Lower lobe of right lung (tissue), 2 donors: Measurements from ENCODE around the gene MBLAC1. TPM values are rescaled to one million over a fixed set of nuclear protein-coding genes. Genes with fewer than 3 reads are reported as not detected.

ENCODE experiments used
- ATAC-seq, 2 donors: fragments of 200-7000 bp; cut with Tn5 transposase; one replicate each; pipeline ENCODE4 v1.9.1; 2020 to 2022; ENCODE audit warnings: mild to moderate bottlenecking in 2 of 2, moderate library complexity in 2 of 2
- DNase-seq: peaks from one replicate; pipeline ENCODE4 v3.0.0-alpha.2; 2020
- H3K27ac ChIP-seq: fragments of 200-600 bp; one replicate; pipeline ENCODE4 v1.8.0; 2022
- H3K27me3 ChIP-seq: fragments of 200-600 bp; one replicate; pipeline ENCODE4 v1.8.0; 2022; ENCODE audit warnings: low read depth
- H3K36me3 ChIP-seq: fragments of 200-600 bp; one replicate; pipeline ENCODE4 v1.8.0; 2022; ENCODE audit warnings: mild to moderate bottlenecking
- H3K4me1 ChIP-seq: fragments of 200-600 bp; one replicate; pipeline ENCODE4 v1.8.0; 2022
- H3K4me3 ChIP-seq: fragments of 200-600 bp; one replicate; pipeline ENCODE4 v1.8.0; 2022; ENCODE audit warnings: mild to moderate bottlenecking
- H3K9me3 ChIP-seq: fragments of 200-600 bp; one replicate; pipeline ENCODE4 v1.8.0; 2022
- intact Hi-C: fragments of 100-400 bp; cut with DNase I; formaldehyde crosslinking; loops from one replicate; pipeline ENCODE4 v1.11.0; 2022
- total RNA-seq: library from RNA; stranded (reverse); fragmentation: NEBNext Ultra II Directional; extraction: Animal tissue kit (Norgen Biotek cat#: 25700); gene quantifications from one replicate; pipeline ENCODE4 v1.2.1, GENCODE V29; 2021
- TF ChIP-seq, protein P1 (sequence below): fragments of 200-600 bp; IDR thresholded peaks from one replicate; pipeline ENCODE4 v1.8.0; 2022; ENCODE audit warnings: antibody characterized with exemption, mild to moderate bottlenecking
- donor health status: DM: no; HTN: yes; CAD: no; lungs with severe emphysema.

The MBLAC1 gene
- total RNA-seq, 1 donor from 2014 or later = 2.7 TPM

DNA sequence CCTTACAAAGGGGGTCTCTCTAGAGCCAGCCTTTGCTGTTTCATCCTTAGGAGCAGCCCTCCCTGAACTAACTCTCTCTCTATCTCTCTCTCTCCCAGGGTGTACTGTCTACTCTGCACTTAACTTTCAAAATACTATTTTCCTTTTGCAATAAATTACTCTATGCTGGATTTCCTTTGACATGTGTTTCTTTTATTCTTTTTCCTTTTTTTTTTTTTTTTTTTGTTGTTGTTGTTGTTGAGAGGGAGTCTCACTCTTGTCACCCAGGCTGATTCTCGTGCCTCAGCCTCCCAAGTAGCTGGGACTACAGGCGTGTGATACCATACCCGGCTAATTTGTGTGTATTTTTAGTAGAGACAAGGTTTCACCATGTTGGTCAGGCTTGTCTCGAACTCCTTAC, 43.8 kb upstream of the MBLAC1 start:
- Histone ChIP-seq H3K4me3 (no peak overlapping the region), H3K4me1 (peaks cover 36% of the 10 kb centered on the region), H3K27me3 (no peaks in the 10 kb centered on the region), H3K27ac (peak overlapping the region; percentile 93), H3K9me3 (no peaks in the 10 kb centered on the region), H3K36me3 (peaks cover 16% of the 10 kb centered on the region)
- TF ChIP-seq, protein P1, sequence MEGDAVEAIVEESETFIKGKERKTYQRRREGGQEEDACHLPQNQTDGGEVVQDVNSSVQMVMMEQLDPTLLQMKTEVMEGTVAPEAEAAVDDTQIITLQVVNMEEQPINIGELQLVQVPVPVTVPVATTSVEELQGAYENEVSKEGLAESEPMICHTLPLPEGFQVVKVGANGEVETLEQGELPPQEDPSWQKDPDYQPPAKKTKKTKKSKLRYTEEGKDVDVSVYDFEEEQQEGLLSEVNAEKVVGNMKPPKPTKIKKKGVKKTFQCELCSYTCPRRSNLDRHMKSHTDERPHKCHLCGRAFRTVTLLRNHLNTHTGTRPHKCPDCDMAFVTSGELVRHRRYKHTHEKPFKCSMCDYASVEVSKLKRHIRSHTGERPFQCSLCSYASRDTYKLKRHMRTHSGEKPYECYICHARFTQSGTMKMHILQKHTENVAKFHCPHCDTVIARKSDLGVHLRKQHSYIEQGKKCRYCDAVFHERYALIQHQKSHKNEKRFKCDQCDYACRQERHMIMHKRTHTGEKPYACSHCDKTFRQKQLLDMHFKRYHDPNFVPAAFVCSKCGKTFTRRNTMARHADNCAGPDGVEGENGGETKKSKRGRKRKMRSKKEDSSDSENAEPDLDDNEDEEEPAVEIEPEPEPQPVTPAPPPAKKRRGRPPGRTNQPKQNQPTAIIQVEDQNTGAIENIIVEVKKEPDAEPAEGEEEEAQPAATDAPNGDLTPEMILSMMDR = no peak
- ATAC-seq (no peak), DNase-seq (no peak)
- intact Hi-C loops = no loop called here

DNA sequence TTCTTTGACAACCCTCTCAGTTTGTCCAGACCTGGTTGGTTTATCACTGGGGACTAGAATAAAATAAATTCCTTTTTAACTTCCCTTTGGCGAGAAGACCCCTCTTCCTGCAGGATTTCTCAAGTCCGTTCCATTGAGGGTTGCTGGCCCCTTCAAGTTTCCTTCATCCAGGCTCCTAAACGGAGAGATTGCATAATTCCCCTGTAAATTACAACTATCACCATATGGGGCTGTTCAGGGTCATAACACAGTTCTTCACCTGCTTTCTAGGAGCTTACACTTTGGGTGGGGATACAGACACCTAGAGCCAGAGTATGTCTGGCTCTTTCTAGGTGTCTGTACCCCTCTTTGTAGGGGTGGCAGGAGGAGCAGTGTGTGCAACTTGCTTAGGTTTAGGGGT, 41.3 kb upstream of the MBLAC1 start:
- intact Hi-C loops = no loop called here
- no peak for DNase-seq
- no peak for ATAC-seq
- no peaks in the 10 kb centered on the region for H3K9me3 ChIP-seq
- peaks cover 36% of the 10 kb centered on the region for H3K4me1 ChIP-seq
- no peaks in the 10 kb centered on the region for H3K27me3 ChIP-seq
- H3K27ac ChIP-seq = no peak overlapping the region
- peaks cover 2% of the 10 kb centered on the region for H3K36me3 ChIP-seq
- TF ChIP-seq, protein P1 = no peak
- no peak overlapping the region for H3K4me3 ChIP-seq

DNA sequence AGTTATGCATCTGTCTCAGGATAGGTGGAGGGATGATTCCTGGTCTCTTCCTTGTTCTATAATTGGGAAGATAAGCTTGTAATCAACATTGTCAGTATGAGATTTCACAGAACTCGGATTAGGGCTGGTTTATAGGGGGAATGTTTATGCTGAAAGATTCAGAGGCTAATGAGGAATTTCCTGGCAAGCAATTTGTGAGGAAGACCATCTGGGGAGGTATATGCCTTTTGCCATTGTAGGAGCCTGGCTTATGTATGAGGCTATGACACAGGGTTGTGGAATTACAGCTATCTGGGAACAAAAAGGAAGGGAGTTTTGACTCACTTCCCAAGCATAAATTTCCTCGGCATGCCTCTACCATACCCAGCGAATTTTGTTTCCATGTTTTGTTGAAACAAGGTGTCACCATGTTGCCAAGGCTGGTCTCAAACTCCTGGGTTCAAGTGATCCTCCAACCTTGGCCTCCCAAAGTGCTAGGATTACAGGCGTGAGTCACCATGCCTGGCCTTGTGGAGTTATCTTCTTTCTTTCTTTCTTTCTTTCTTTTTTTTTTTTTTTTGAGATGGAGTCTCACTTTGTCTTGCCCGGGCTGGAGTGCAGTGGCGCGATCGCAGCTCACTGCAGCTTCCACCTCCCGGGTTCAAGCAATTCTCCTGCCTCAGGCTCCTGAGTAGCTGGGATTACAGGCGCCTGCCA, 39.6 kb upstream of the MBLAC1 start:
- no peak for ATAC-seq

DNA sequence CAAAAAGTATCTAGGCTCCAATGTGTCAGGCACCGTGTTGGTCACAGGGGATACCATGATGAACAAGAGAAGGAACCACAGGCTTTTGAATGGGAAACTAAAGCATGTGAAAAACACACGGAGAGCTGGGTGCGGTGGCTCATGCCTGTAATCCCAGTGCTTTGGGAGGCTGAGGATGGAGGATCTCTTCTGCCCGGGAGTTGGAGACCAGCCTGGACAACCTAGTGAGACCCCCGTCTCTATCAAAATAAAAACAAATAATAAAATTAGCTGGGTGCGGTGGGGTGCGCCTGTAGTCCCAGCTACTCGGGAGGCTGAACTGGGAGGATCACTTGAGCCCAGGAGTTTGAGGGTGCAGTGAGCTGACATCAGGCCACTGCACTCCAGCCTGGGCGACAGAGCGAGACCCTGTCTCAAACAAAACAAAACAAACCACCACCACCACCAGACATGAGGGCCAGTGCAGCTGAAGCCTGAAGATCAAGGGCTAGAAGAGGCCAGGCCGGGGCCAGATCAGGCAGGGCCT, 38.6 kb upstream of the MBLAC1 start:
- H3K27ac ChIP-seq = peak overlapping the region; percentile 84
- TF ChIP-seq, protein P1 = no peak
- ATAC-seq = no peak
- peak overlapping the region; percentile 89 for H3K4me3 ChIP-seq
- intact Hi-C loops = no loop called here
- peaks cover 28% of the 10 kb centered on the region for H3K36me3 ChIP-seq
- no peak for DNase-seq
- H3K9me3 ChIP-seq = no peaks in the 10 kb centered on the region
- no peaks in the 10 kb centered on the region for H3K27me3 ChIP-seq
- peaks cover 22% of the 10 kb centered on the region for H3K4me1 ChIP-seq

More for the DNA sequence above, 39.6 kb upstream of the MBLAC1 start:
- Histone ChIP-seq H3K4me3 (no peak overlapping the region), H3K9me3 (no peaks in the 10 kb centered on the region), H3K27me3 (no peaks in the 10 kb centered on the region), H3K4me1 (peaks cover 25% of the 10 kb centered on the region), H3K27ac (no peak overlapping the region), H3K36me3 (peaks cover 19% of the 10 kb centered on the region)
- TF ChIP-seq, protein P1 = no peak
- DNase-seq = no peak
- intact Hi-C loops = no loop called here

DNA sequence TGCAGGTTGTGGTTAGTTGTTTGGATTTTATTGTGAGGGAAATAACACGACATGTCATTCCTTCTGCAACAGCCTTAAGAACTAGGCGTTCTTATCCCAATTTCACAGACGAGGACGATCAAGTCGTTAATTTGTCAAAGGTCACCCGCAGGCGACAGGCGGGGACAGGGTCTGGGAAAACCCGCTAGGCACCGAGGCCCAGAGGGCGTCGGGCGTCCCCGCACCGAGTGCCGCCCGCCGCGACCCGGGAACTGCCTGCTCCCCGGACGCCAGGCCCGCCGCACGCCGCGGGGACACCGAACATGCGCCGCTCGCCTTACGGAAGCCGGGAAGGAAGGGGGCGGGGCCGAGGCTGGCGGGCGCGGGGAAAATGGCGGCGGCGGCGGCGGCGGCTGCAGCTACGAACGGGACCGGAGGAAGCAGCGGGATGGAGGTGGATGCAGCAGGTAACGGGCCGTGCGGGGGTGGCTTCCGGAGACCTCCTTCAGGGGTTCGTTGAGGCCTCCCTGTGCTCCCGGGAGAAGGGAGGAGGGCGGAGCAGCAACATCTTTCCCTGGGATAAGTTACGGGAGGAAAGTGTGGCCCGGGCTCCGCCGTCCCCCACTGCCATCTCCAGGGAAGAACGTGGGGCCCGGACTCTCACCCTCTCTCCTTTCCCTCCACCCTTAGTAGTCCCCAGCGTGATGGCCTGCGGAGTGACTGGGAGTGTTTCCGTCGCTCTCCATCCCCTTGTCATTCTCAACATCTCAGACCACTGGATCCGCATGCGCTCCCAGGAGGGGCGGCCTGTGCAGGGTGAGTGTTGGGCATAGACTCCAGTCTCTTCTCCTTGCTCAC, 37.9 kb upstream of the MBLAC1 start, which contains the start of gene COPS6:
Gene COPS6 (plus strand): TSS at position 349 of the 837 bp plus-strand sequence. CDS start 22 bp downstream, at position 371.
- TF ChIP-seq, protein P1 = no peak
- Histone ChIP-seq H3K36me3 (peaks cover 35% of the 10 kb centered on the region), H3K27me3 (no peaks in the 10 kb centered on the region), H3K9me3 (no peaks in the 10 kb centered on the region), H3K27ac (peak within 1 kb of the TSS; percentile 84), H3K4me3 (peak within 1 kb of the TSS; percentile 89), H3K4me1 (peaks cover 25% of the 10 kb centered on the region)
- intact Hi-C loops = no loop called here
- peak; percentile 93 to 94 for ATAC-seq
- peak; percentile 91 for DNase-seq
